ENCODE measurements around the gene PAOX. TPM values are rescaled to one million over a fixed set of nuclear protein-coding genes. Genes with fewer than 3 reads are reported as not detected.
"Not testable (repeated sequence)": the region's sequence is repeated elsewhere in the genome, so short reads cannot be mapped to it uniquely, and the experiment has no call there.

The PAOX gene
- total and polyA plus RNA-seq, 8 donors: 2.8 to 9.9 (median 3.8) TPM

DNA sequence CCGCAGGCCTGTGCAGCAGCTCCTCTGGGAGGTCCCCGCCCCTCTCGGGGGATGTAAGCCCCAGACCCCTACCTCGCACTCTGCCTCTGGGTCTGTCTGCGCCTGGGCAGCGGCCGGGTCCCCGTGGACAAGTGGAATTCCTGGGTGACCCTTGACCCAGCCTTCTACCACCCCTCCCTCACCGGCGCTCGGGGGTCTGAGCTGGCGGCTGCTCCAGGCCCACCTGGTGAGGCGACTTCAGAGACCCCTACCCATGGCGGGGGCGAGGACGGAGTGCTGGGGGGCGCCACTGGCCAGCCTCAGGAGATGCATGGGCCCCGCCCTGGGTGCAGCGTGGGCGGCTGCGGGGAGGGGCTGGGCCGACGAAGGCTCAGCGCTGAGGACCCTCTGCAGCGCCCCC lies 53.7 kb downstream of the PAOX start:
- H3K4me1 ChIP-seq; H3K27me3 ChIP-seq; FAIRE-seq; H3K36me3 ChIP-seq; DNase-seq; intact Hi-C loops (cut with DNase I); H3K27ac ChIP-seq; H3K9me3 ChIP-seq; H3K4me3 ChIP-seq: not testable (repeated sequence)
- WGBS, 2 donors: 86% methylated on average over 6 of the region's 25 CpGs; no CpG with 5 or more reads in 1 of the 2 donors
- ATAC-seq: peak in 2 of 4 donors; percentile 6 to 13

DNA sequence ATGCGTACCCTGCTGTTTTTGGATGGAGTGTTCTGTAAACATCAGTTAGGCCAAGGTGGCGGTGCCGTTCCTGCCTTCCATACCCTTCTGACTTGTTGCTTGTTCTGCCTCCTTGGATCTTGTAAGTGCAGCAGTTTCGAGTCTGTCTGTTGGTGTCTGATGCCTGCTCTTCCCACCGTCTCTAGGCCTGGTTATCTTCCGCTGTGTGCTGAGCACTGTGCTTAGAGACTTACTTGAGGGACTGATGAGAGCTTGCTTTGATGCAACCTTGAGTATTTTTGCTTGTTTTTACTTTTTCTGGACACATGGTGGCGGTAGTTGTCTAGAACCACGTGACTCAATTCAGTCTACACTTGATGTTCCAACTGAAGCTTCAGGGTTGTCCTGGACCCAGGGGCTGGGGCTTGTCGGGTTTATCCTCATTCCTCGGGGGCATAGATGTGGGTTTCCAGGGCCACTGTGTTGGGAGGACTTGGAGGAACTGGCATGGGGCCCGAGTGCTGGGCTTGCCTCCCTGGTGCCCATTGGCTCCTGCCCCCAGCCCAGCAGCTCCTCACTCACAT lies 59.7 kb downstream of the PAOX start:
- Histone ChIP-seq H3K9me3 (no peaks in the 10 kb centered on the region), H3K27ac (no peak overlapping the region), H3K4me3 (no peak overlapping the region), H3K36me3 (no peaks in the 10 kb centered on the region), H3K4me1 (no peaks in the 10 kb centered on the region), H3K27me3 (no peaks in the 10 kb centered on the region)
- intact Hi-C loops (cut with DNase I): no loop called here
- 72 to 82% methylated on average over 11 of the region's 11 CpGs for WGBS, 2 donors
- peak in 3 of 4 donors; percentile 53 to 62 (median 60) for ATAC-seq
- FAIRE-seq: no peak
- TF ChIP-seq, protein P1, sequence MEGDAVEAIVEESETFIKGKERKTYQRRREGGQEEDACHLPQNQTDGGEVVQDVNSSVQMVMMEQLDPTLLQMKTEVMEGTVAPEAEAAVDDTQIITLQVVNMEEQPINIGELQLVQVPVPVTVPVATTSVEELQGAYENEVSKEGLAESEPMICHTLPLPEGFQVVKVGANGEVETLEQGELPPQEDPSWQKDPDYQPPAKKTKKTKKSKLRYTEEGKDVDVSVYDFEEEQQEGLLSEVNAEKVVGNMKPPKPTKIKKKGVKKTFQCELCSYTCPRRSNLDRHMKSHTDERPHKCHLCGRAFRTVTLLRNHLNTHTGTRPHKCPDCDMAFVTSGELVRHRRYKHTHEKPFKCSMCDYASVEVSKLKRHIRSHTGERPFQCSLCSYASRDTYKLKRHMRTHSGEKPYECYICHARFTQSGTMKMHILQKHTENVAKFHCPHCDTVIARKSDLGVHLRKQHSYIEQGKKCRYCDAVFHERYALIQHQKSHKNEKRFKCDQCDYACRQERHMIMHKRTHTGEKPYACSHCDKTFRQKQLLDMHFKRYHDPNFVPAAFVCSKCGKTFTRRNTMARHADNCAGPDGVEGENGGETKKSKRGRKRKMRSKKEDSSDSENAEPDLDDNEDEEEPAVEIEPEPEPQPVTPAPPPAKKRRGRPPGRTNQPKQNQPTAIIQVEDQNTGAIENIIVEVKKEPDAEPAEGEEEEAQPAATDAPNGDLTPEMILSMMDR (IDR thresholded peaks at IDR 0.05): no peak
- DNase-seq: peak in 4 of 6 donors; percentile 5 to 55 (median 13)

DNA sequence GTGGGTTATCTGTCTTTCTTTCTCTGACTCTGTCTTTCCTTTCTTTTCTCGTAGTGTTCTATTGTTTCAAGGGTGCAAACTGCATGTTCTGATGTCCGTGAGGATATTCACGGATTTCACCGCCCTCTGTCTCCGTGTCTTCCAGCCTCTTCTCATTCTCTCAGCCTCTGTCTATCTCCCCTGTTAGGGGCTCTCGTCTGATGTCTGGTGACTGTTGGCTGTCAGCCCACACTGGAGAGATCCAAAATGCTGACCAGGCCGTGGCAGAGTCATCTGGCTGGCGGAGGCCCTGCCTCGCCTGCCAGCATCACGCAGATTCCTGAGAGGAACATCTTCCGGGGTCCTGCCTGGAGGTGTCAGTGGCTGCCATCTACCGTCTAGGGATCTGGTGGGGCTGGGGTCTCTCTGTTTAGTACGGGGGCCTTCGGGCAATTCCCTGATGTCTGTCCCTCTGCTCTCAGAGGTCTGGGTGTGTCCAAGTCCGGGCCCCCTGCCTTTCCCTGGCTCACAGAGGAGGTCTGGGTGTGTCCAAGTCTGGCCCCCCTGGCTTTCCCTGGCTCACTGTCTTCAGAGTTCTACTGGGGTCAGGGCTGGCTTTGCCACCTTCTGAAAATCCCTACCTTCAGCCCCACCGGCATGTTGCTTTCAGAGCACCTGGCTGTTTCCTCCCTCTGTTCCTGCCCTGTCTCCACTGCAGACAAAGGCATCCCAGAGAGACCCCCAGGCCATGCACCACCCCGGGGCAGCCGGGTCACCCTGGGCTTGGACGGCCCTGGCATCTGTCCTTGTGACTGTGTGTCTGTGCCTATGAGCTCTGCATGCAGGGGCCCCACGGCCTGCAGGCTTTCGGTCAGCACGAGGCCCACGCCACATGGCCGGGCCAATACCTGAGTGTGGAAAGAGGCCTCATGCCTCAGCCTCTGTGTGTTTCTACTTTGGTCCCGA lies 60.7 kb downstream of the PAOX start:
- Histone ChIP-seq H3K4me3 (no peak overlapping the region), H3K9me3 (no peaks in the 10 kb centered on the region), H3K4me1 (no peaks in the 10 kb centered on the region), H3K36me3 (no peaks in the 10 kb centered on the region), H3K27me3 (no peaks in the 10 kb centered on the region), H3K27ac (no peak overlapping the region)
- 88 to 92% methylated on average over 25 of the region's 25 CpGs for WGBS, 2 donors
- intact Hi-C loops (cut with DNase I): no loop called here
- DNase-seq (peak in 4 of 6 donors; percentile 1 to 60 (median 10)), FAIRE-seq (no peak), ATAC-seq (no peak)
- TF ChIP-seq, protein P1 (IDR thresholded peaks at IDR 0.05): no peak

- FAIRE-seq (no peak), DNase-seq (peak in 3 of 6 donors; percentile 0 to 52 (median 8)), ATAC-seq (no peak)
- intact Hi-C loops (cut with DNase I): no loop called here
- no peak overlapping the region for H3K27ac ChIP-seq
- H3K9me3 ChIP-seq: no peaks in the 10 kb centered on the region
- H3K36me3 ChIP-seq: no peaks in the 10 kb centered on the region
- TF ChIP-seq, protein P1 (IDR thresholded peaks at IDR 0.05): no peak
- no peak overlapping the region for H3K4me3 ChIP-seq
- H3K4me1 ChIP-seq: no peaks in the 10 kb centered on the region
- H3K27me3 ChIP-seq: no peaks in the 10 kb centered on the region
- WGBS, 2 donors: 91 to 94% methylated on average over 17 to 18 of the region's 18 CpGs
Measured at GRCh38 chr10:133440633-133441285, 61.7 kb downstream of the PAOX start.

Small RNA genes lying within 50 kb of the gene (microRNA-seq; reads per million reads assigned to microRNA genes)
- 0.39 to 2.1 reads per million in 2 donors for gene MIR3944

Other genes starting within 250 kb of the PAOX start
- gene KNDC1, start 219.0 kb upstream of the PAOX start, total RNA-seq: under 1 TPM; 0.14 to 0.89 (median 0.61) TPM
- 1 to 10 TPM; 1.8 to 3.1 TPM for gene KNDC1, start 219.0 kb upstream of the PAOX start, polyA plus RNA-seq
- not detected for gene UTF1, start 149.0 kb upstream of the PAOX start, total RNA-seq
- gene UTF1, start 149.0 kb upstream of the PAOX start, polyA plus RNA-seq: not detected
- gene VENTX, start 141.4 kb upstream of the PAOX start, total RNA-seq: under 1 TPM; 0.09 to 0.62 (median 0.34) TPM
- 1 to 10 TPM in 1 of 2 donors, under 1 TPM in 1; 0.66 to 1.3 TPM for gene VENTX, start 141.4 kb upstream of the PAOX start, polyA plus RNA-seq
- gene ADAM8, start 102.4 kb upstream of the PAOX start, total RNA-seq: 1 to 10 TPM; 2.0 to 9.8 (median 5.0) TPM
- 1 to 10 TPM; 7.2 to 8.5 TPM for gene ADAM8, start 102.4 kb upstream of the PAOX start, polyA plus RNA-seq
- 10 to 100 TPM; 23.5 to 33.3 (median 28.9) TPM for gene TUBGCP2, start 70.4 kb upstream of the PAOX start, total RNA-seq
- gene TUBGCP2, start 70.4 kb upstream of the PAOX start, polyA plus RNA-seq: 100 to 1,000 TPM in 1 of 2 donors, 10 to 100 TPM in 1; 97.5 to 161 TPM
- 10 to 100 TPM; 13.3 to 18.7 (median 16.3) TPM for gene ZNF511, start 70.3 kb upstream of the PAOX start, total RNA-seq
- gene ZNF511, start 70.3 kb upstream of the PAOX start, polyA plus RNA-seq: 10 to 100 TPM; 28.1 to 40.3 TPM
- 1 to 10 TPM in 4 of 6 donors, under 1 TPM in 2; 0.75 to 7.0 (median 2.3) TPM for gene CALY, start 42.4 kb upstream of the PAOX start, total RNA-seq
- 10 to 100 TPM in 1 of 2 donors, 1 to 10 TPM in 1; 3.7 to 17.8 TPM for gene CALY, start 42.4 kb upstream of the PAOX start, polyA plus RNA-seq
- not detected for gene PRAP1, start 31.9 kb upstream of the PAOX start, total RNA-seq
- not detected for gene PRAP1, start 31.9 kb upstream of the PAOX start, polyA plus RNA-seq
- gene FUOM, start 21.2 kb upstream of the PAOX start, total RNA-seq: 10 to 100 TPM in 2 of 6 donors, 1 to 10 TPM in 4; 6.3 to 19.2 (median 6.7) TPM
- gene FUOM, start 21.2 kb upstream of the PAOX start, polyA plus RNA-seq: 10 to 100 TPM; 18.0 to 18.6 TPM
- 10 to 100 TPM; 32.4 to 47.2 (median 36.1) TPM for gene ECHS1, start 5.9 kb upstream of the PAOX start, total RNA-seq
- 10 to 100 TPM; 43.0 to 69.2 TPM for gene ECHS1, start 5.9 kb upstream of the PAOX start, polyA plus RNA-seq
- gene MTG1, start 14.9 kb downstream of the PAOX start, total RNA-seq: 10 to 100 TPM; 17.2 to 28.9 (median 21.3) TPM
- 10 to 100 TPM; 62.2 to 62.9 TPM for gene MTG1, start 14.9 kb downstream of the PAOX start, polyA plus RNA-seq
- under 1 TPM in 3 of 6 donors, not detected in 3; 0.03 to 0.09 (median 0.06) TPM for gene SPRN, start 45.4 kb downstream of the PAOX start, total RNA-seq
- under 1 TPM; 0.82 to 0.87 TPM for gene SPRN, start 45.4 kb downstream of the PAOX start, polyA plus RNA-seq
- 1 to 10 TPM in 5 of 6 donors, under 1 TPM in 1; 0.95 to 3.9 (median 2.6) TPM for gene SCART1, start 74.7 kb downstream of the PAOX start, total RNA-seq
- gene SCART1, start 74.7 kb downstream of the PAOX start, polyA plus RNA-seq: 1 to 10 TPM; 1.2 to 3.9 TPM
- gene CYP2E1, start 148.1 kb downstream of the PAOX start, total RNA-seq: 10 to 100 TPM in 1 of 6 donors, 1 to 10 TPM in 5; 4.6 to 10.1 (median 7.0) TPM
- 1 to 10 TPM; 7.5 to 9.9 TPM for gene CYP2E1, start 148.1 kb downstream of the PAOX start, polyA plus RNA-seq
- 1 to 10 TPM in 2 of 6 donors, under 1 TPM in 4; 0.69 to 1.7 (median 0.98) TPM for gene SYCE1, start 186.3 kb downstream of the PAOX start, total RNA-seq
- 1 to 10 TPM; 5.3 to 8.3 TPM for gene SYCE1, start 186.3 kb downstream of the PAOX start, polyA plus RNA-seq
- not detected for gene FRG2B, start 247.5 kb downstream of the PAOX start, total RNA-seq
- not detected for gene FRG2B, start 247.5 kb downstream of the PAOX start, polyA plus RNA-seq